Osteocyte (in vitro differentiated cells): Measurements from ENCODE around the gene IL1A. TPM values are rescaled to one million over a fixed set of nuclear protein-coding genes. Genes with fewer than 3 reads are reported as not detected.

Experiments
- DNase-seq: peaks from one replicate; pipeline ENCODE4 v3.0.0; 2021; ENCODE audit warnings: mixed read lengths; ENCODE audit not compliant: unreplicated experiment; ENCODE audit errors: extremely low spot score
- H3K27ac Mint-ChIP-seq: one replicate; pipeline ENCODE4 v1.8.0; 2021; ENCODE audit warnings: mild to moderate bottlenecking, mixed read lengths; ENCODE audit not compliant: unreplicated experiment
- H3K27me3 Mint-ChIP-seq: one replicate; pipeline ENCODE4 v1.8.0; 2021; ENCODE audit warnings: mixed read lengths; ENCODE audit not compliant: unreplicated experiment
- H3K36me3 Mint-ChIP-seq: one replicate; pipeline ENCODE4 v1.8.0; 2021; ENCODE audit warnings: mixed read lengths; ENCODE audit not compliant: unreplicated experiment
- H3K4me1 Mint-ChIP-seq: one replicate; pipeline ENCODE4 v1.8.0; 2021; ENCODE audit warnings: mixed read lengths; ENCODE audit not compliant: unreplicated experiment
- H3K4me3 Mint-ChIP-seq: one replicate; pipeline ENCODE4 v1.8.0; 2021; ENCODE audit warnings: mild to moderate bottlenecking, moderate library complexity, mixed read lengths; ENCODE audit not compliant: unreplicated experiment
- H3K9me3 Mint-ChIP-seq: one replicate; pipeline ENCODE4 v1.8.0; 2021; ENCODE audit warnings: mixed read lengths; ENCODE audit not compliant: unreplicated experiment
- total RNA-seq: library from RNA; stranded (reverse); gene quantifications from 2 replicates; pipeline ENCODE4 v1.2.1, GENCODE V29; 2021
- TF ChIP-seq, protein P1 (sequence below): fragments of 200-600 bp; sonication (generic); IDR thresholded peaks from 2 replicates; pipeline ENCODE4 v1.5.0; 2021; ENCODE audit warnings: antibody characterized with exemption, mild to moderate bottlenecking, moderate library complexity

IL1A gene
- total RNA-seq, 1 donor from 2014 or later = not detected

DNA sequence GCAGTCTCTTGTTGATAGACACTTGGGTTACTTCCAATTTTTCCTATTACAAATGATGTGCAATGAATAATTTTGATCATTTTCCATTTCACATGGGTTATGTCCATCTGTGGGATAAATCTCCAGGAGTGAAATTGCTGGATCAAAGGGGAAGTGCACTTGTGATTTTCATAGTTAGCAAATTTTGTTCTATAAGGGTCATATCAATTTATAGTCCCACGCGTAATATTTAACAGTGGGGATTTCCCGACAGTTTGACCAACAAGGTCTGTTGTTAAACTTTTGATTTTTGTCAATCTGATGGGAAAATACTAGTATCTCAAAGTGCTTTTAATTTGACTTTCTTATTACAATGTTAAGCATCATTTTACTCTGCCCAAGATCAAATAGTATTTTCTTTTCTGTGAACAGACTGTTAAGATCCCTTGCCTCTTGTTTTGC lies 44.0 kb upstream of the IL1A start:
- no peak overlapping the region for H3K4me3 Mint-ChIP-seq
- H3K36me3 Mint-ChIP-seq = no peaks in the 10 kb centered on the region
- H3K27ac Mint-ChIP-seq = no peak overlapping the region
- TF ChIP-seq, protein P1, sequence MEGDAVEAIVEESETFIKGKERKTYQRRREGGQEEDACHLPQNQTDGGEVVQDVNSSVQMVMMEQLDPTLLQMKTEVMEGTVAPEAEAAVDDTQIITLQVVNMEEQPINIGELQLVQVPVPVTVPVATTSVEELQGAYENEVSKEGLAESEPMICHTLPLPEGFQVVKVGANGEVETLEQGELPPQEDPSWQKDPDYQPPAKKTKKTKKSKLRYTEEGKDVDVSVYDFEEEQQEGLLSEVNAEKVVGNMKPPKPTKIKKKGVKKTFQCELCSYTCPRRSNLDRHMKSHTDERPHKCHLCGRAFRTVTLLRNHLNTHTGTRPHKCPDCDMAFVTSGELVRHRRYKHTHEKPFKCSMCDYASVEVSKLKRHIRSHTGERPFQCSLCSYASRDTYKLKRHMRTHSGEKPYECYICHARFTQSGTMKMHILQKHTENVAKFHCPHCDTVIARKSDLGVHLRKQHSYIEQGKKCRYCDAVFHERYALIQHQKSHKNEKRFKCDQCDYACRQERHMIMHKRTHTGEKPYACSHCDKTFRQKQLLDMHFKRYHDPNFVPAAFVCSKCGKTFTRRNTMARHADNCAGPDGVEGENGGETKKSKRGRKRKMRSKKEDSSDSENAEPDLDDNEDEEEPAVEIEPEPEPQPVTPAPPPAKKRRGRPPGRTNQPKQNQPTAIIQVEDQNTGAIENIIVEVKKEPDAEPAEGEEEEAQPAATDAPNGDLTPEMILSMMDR = no peak
- no peak for DNase-seq
- H3K9me3 Mint-ChIP-seq = no peaks in the 10 kb centered on the region
- no peaks in the 10 kb centered on the region for H3K27me3 Mint-ChIP-seq
- peaks cover 11% of the 10 kb centered on the region for H3K4me1 Mint-ChIP-seq

DNA sequence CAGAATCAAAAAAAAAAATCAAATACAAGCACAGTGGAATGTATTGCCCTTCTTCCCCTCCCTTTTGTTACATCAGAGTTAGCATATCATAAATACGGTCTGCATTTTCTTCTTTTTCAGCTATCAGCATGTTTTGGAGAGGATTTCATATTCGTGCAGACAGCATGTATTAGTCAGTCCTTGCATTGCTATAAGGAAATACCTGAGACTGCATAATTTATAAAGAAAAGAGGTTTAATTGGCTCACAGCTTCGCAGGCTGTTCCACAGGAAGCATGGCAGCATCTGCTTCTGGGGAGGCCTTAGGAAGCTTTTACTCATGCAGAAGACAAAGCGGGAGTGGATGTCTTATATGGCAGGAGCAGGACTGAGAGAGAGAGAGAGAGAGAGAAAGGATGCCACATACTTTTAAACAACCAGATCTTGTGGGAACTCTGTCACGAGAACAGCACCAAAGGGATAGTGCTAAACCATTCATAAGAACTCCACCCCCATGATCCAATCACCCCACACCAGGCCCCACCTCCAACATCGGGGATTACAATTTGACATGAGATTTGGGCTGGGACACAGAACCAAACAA lies 43.4 kb upstream of the IL1A start:
- TF ChIP-seq, protein P1 = no peak
- no peaks in the 10 kb centered on the region for H3K27me3 Mint-ChIP-seq

DNA sequence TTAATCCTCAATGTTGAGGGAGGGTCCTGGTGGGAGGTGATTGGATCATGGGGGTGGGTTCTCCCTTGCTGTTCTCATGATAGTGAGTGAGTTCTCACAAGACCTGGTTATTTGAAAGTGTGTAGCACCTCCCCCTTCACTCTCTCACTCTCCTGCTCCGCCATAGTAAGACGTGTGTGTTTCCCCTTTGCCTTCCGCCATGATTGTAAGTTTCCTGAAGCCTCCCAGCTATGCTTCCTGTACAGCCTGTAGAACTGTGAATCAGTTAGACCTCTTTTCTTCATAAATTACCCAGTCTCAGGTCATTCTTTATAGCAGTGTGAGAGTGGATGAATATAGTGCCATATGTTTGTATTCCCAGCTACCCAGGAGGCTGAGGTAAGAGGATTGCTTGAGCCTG lies 42.7 kb upstream of the IL1A start:
- no peak overlapping the region for H3K4me3 Mint-ChIP-seq
- H3K9me3 Mint-ChIP-seq = no peaks in the 10 kb centered on the region
- H3K27me3 Mint-ChIP-seq = no peaks in the 10 kb centered on the region
- TF ChIP-seq, protein P1 = no peak
- H3K36me3 Mint-ChIP-seq = no peaks in the 10 kb centered on the region
- no peak for DNase-seq
- no peak overlapping the region for H3K27ac Mint-ChIP-seq
- H3K4me1 Mint-ChIP-seq = peaks cover 11% of the 10 kb centered on the region

More for the DNA sequence above, 43.4 kb upstream of the IL1A start:
- H3K27ac Mint-ChIP-seq = no peak overlapping the region
- no peak for DNase-seq
- H3K4me3 Mint-ChIP-seq = no peak overlapping the region
- H3K9me3 Mint-ChIP-seq = no peaks in the 10 kb centered on the region
- peaks cover 11% of the 10 kb centered on the region for H3K4me1 Mint-ChIP-seq
- H3K36me3 Mint-ChIP-seq = no peaks in the 10 kb centered on the region

DNA sequence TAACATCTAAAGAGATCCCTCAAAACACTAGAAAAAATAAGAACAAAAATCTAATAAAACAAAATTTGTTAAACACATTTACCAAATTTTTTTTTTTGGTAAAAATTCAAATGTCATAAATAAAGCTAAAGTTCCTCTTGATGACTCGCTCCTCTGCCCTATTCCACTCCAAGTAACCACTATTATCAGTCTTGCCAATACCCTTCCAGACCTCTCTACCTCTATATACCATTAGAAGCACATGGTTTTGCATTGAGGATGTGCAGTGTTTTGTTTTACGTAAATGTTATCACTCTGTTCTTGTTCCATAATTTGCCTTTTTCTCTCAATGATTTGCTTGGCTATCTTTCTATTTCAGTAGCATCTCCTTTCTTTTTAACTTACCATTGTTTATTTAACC lies 41.4 kb upstream of the IL1A start:
- TF ChIP-seq, protein P1 = no peak
- Mint-ChIP-seq H3K36me3 (no peaks in the 10 kb centered on the region), H3K4me1 (peaks cover 11% of the 10 kb centered on the region), H3K27me3 (no peaks in the 10 kb centered on the region), H3K9me3 (no peaks in the 10 kb centered on the region), H3K4me3 (no peak overlapping the region), H3K27ac (no peak overlapping the region)
- no peak for DNase-seq

DNA sequence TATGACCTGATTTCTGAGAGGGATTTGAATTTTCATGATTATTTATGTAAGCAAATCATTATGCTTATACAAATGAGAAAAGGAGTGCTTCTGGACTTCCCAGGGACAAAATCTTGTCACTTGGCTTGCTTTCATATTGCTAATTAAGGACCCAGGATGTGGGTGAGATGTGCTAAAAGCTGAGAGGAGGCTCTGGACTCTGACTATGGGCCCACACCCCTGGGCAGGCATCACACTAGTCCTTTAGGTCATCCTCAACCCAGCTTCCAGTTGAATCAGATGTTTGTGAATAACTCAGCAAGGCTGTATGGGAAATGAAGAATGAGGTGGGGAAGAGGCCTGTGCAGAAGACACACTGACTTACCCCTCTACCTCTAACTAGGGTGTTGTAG lies 40.4 kb upstream of the IL1A start:
- no peak overlapping the region for H3K27ac Mint-ChIP-seq
- H3K9me3 Mint-ChIP-seq = no peaks in the 10 kb centered on the region
- H3K4me1 Mint-ChIP-seq = peaks cover 11% of the 10 kb centered on the region
- no peak for DNase-seq
- TF ChIP-seq, protein P1 = no peak
- no peaks in the 10 kb centered on the region for H3K36me3 Mint-ChIP-seq
- no peak overlapping the region for H3K4me3 Mint-ChIP-seq
- no peaks in the 10 kb centered on the region for H3K27me3 Mint-ChIP-seq
